Right atrium auricular region (tissue), 2 donors: ENCODE measurements around the gene KRTAP5-8. TPM values are rescaled to one million over a fixed set of nuclear protein-coding genes. Genes with fewer than 3 reads are reported as not detected.

Experiments
- total RNA-seq, 2 donors: library from RNA; depleted of rRNA; stranded (reverse); fragments of >200 nt; gene quantifications; one replicate each; pipeline ENCODE4 v1.1.0, GENCODE V29; 2016

KRTAP5-8 gene
- total RNA-seq, 2 donors from 2014 or later, result not detected

Other genes with a start within 250 kb of the KRTAP5-8 start
- 10 to 100 TPM; 26.8 to 37.6 TPM for gene DHCR7, start 89.6 kb upstream of the KRTAP5-8 start, total RNA-seq
- gene NADSYN1, start 84.8 kb upstream of the KRTAP5-8 start, total RNA-seq, result 10 to 100 TPM; 18.0 to 18.8 TPM
- gene KRTAP5-7, start 10.8 kb upstream of the KRTAP5-8 start, total RNA-seq, result not detected
- not detected for gene KRTAP5-9, start 10.4 kb downstream of the KRTAP5-8 start, total RNA-seq
- not detected for gene KRTAP5-10, start 27.5 kb downstream of the KRTAP5-8 start, total RNA-seq
- not detected for gene KRTAP5-11, start 44.9 kb downstream of the KRTAP5-8 start, total RNA-seq